D721Med (cell line): ENCODE measurements around the gene SYNM.

Source experiments
- DNase-seq: peaks from one replicate; pipeline ENCODE4 v3.0.0; 2011; ENCODE audit warnings: low spot score; ENCODE audit not compliant: insufficient read length
- FAIRE-seq: peaks from 2 replicates; lab custom pipeline; 2011; peaks lifted over from hg19 to GRCh38; lab: Jason Lieb, UNC
- CTCF ChIP-seq: IDR thresholded peaks from 2 replicates; pipeline ENCODE4 v1.5.1; 2012; ENCODE audit warnings: mild to moderate bottlenecking, control low read depth; ENCODE audit not compliant: insufficient read depth; ENCODE audit errors: missing control alignments

SYNM gene

DNA sequence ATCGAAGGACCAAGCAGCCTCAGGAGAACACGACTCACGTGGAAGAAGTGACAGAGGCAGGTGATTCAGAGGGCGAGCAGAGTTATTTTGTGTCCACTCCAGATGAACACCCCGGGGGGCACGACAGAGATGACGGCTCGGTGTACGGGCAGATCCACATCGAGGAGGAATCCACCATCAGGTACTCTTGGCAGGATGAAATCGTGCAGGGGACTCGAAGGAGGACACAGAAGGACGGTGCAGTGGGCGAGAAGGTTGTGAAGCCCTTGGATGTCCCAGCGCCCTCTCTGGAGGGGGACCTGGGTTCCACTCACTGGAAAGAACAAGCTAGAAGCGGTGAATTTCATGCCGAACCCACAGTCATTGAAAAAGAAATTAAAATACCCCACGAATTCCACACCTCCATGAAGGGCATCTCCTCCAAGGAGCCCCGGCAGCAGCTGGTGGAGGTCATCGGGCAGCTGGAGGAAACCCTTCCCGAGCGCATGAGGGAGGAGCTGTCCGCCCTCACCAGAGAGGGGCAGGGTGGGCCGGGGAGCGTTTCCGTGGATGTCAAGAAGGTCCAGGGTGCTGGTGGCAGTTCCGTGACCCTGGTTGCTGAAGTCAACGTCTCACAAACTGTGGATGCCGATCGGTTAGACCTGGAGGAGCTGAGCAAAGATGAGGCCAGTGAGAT, 26.0 kb downstream of the SYNM start:
- no peak for TF ChIP-seq CTCF
- FAIRE-seq, result no peak
- no peak for DNase-seq

GRCh38 chr15:99131441-99132023, 26.7 kb downstream of the SYNM start:
- DNase-seq (no peak), FAIRE-seq (no peak)
- no peak for TF ChIP-seq CTCF

- DNase-seq (no peak), FAIRE-seq (no peak)
- no peak for TF ChIP-seq CTCF
Measured at GRCh38 chr15:99132122-99132521, 27.2 kb downstream of the SYNM start.

GRCh38 chr15:99132634-99133287, 27.9 kb downstream of the SYNM start:
- TF ChIP-seq CTCF, result no peak
- FAIRE-seq (no peak), DNase-seq (no peak)

DNA sequence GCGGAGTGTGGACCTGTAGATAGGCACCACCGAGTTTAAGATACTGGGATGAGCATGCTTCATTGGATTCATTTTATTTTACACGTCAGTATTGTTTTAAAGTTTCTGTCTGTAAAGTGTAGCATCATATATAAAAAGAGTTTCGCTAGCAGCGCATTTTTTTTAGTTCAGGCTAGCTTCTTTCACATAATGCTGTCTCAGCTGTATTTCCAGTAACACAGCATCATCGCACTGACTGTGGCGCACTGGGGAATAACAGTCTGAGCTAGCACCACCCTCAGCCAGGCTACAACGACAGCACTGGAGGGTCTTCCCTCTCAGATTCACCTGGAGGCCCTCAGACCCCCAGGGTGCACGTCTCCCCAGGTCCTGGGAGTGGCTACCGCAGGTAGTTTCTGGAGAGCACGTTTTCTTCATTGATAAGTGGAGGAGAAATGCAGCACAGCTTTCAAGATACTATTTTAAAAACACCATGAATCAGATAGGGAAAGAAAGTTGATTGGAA, 29.5 kb downstream of the SYNM start:
- no peak for DNase-seq
- no peak for FAIRE-seq
- TF ChIP-seq CTCF, result no peak

DNA sequence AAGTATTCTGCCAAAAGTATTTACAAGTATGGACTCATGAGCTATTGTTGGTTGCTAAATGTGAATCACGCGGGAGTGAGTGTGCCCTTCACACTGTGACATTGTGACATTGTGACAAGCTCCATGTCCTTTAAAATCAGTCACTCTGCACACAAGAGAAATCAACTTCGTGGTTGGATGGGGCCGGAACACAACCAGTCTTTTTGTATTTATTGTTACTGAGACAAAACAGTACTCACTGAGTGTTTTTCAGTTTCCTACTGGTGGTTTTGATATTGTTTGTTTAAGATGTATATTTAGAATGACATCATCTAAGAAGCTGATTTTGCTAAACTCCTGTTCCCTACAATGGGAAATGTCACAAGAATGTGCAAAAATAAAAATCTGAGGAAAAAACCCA, 30.3 kb downstream of the SYNM start:
- FAIRE-seq (no peak), DNase-seq (no peak)
- TF ChIP-seq CTCF, result no peak
